Heart right ventricle (tissue), 16 donors: ENCODE results near the gene FHIT. TPM values are rescaled to one million over a fixed set of nuclear protein-coding genes. Genes with fewer than 3 reads are reported as not detected.

Source experiments
- ATAC-seq, 8 donors: fragments of 200-7000 bp; cut with Tn5 transposase; one replicate each; pipeline ENCODE4 v1.9.1; 2020; ENCODE audit warnings: mild to moderate bottlenecking in 8 of 8, moderate library complexity in 8 of 8, moderate number of reproducible peaks in 1 of 8
- DNase-seq, 2 donors: peaks; one replicate each; pipeline ENCODE4 v3.0.0-alpha.2; 2020
- H3K27ac ChIP-seq, 10 donors: fragments of 200-600 bp; sonication (generic) in 2 of 10; one replicate each; pipeline versions ENCODE4 v1.5.0 to v1.8.0; 2020 to 2022; ENCODE audit warnings: mild to moderate bottlenecking in 3 of 10
- H3K27me3 ChIP-seq, 7 donors: fragments of 200-600 bp; one replicate each; pipeline ENCODE4 v1.8.0; 2021 to 2022; ENCODE audit warnings: mild to moderate bottlenecking in 2 of 7
- H3K36me3 ChIP-seq, 9 donors: fragments of 200-600 bp; sonication (generic) in 1 of 9; one replicate each; pipeline versions ENCODE4 v1.5.0 to v1.8.0; 2020 to 2022; ENCODE audit warnings: mild to moderate bottlenecking in 2 of 9
- H3K4me1 ChIP-seq, 9 donors: fragments of 200-600 bp; sonication (generic) in 1 of 9; one replicate each; pipeline versions ENCODE4 v1.5.0 to v1.8.0; 2020 to 2022; ENCODE audit warnings: mild to moderate bottlenecking in 4 of 9
- H3K4me3 ChIP-seq, 10 donors: fragments of 200-600 bp; sonication (generic) in 2 of 10; one replicate each; pipeline versions ENCODE4 v1.5.0 to v1.8.0; 2020 to 2022; ENCODE audit warnings: mild to moderate bottlenecking in 7 of 10, moderate library complexity in 2 of 10
- H3K9me3 ChIP-seq, 11 donors: fragments of 200-600 bp in 10 of 11; sonication (generic) in 2 of 11; one replicate each; pipeline versions ENCODE4 v1.5.0 to v1.8.0; 2013 to 2022; ENCODE audit warnings: mild to moderate bottlenecking in 2 of 11, control low read depth in 1 of 11, moderate library complexity in 1 of 11
- WGBS, 2 donors: extraction: QIAGEN DNeasy Blood & Tissue Kit; methylation state at CpG; one replicate each; pipeline ENCODE4 v1.1.7; 2013; ENCODE audit warnings: inconsistent platforms in 1 of 2; 5-methylcytosine and 5-hydroxymethylcytosine counted together
- intact Hi-C, 10 donors: fragments of 100-400 bp; cut with DNase I; formaldehyde crosslinking; loops; one replicate each; pipeline versions ENCODE4 v1.11.1 to v1.14.2; 2022
- polyA plus RNA-seq, 2 donors: library from polyadenylated mRNA; stranded (reverse); fragments of 200-250 nt; gene quantifications; one replicate each; pipeline ENCODE4 v1.2.3, GENCODE V29; 2013
- total RNA-seq, 10 donors: library from RNA; stranded (reverse); fragmentation: NEBNext Ultra II Directional in 3 of 10; extraction: Animal tissue kit (Norgen Biotek cat#: 25700) in 3 of 10; gene quantifications; one replicate each; pipeline versions ENCODE4 v1.2.1 to v1.2.4, GENCODE V29; 2021 to 2023
- TF ChIP-seq, protein P1 (sequence below), 9 donors: fragments of 200-600 bp; sonication (generic) in 2 of 9; IDR thresholded peaks; one replicate each; pipeline versions ENCODE4 v1.5.0 to v1.8.0; 2021 to 2022; ENCODE audit warnings: antibody characterized with exemption in 9 of 9, mild to moderate bottlenecking in 5 of 9, moderate library complexity in 1 of 9
- donor health status: Arrhythmogenic right ventricular cardiomyopathy.
- donor health status: ischemic (EF 13 %, LVEDD 7.1; RV severe dilation, severe dysfunction).
- donor health status: healthy with polysubstance abuse.
- donor health status: DM: no; HTN: yes; CAD: no.
- donor health status: DM: no; HTN: no; CAD: no.
- donor health status: ischemic (EF 25% LVEDD 6.9; RV normal size, moderate dysfunction).
- donor health status: ischemic (EF 25% LVEDD 5.7; RV mildly dilated, moderate dysfunction).
- donor health status: healthy.
- donor health status: DM: yes; HTN: yes; CAD: no.
- donor health status: Ischemic cardiomyopathy.
- donor health status: ischemic (EF 35%, LVEDD 5.7; RV mildly dilated, moderate dysfunction).
- donor health status: nonischemic (EF 11% LVEDD 7.7; RV severe dilation, severe dysfunction).
- donor health status: DM: yes; HTN: yes; CAD: no.
- donor health status: PGD.
- donor health status: ischemic (EF 29% LVEDD 5.4; RV normal size, mild dysfunction).
- donor health status: nonischemic (EF 23%, LVEDD 6.1; RV moderate dilation, normal function).

Gene FHIT
- total and polyA plus RNA-seq, 12 donors = 4.7 to 25.5 (median 18.3) TPM

- no peak overlapping the region for H3K27ac ChIP-seq
- H3K4me1 ChIP-seq = peaks cover 0 to 18% (median 13%) of the 10 kb centered on the region in 9 donors
- H3K27me3 ChIP-seq = no peaks in the 10 kb centered on the region
- no peaks in the 10 kb centered on the region for H3K9me3 ChIP-seq
- TF ChIP-seq, protein P1, sequence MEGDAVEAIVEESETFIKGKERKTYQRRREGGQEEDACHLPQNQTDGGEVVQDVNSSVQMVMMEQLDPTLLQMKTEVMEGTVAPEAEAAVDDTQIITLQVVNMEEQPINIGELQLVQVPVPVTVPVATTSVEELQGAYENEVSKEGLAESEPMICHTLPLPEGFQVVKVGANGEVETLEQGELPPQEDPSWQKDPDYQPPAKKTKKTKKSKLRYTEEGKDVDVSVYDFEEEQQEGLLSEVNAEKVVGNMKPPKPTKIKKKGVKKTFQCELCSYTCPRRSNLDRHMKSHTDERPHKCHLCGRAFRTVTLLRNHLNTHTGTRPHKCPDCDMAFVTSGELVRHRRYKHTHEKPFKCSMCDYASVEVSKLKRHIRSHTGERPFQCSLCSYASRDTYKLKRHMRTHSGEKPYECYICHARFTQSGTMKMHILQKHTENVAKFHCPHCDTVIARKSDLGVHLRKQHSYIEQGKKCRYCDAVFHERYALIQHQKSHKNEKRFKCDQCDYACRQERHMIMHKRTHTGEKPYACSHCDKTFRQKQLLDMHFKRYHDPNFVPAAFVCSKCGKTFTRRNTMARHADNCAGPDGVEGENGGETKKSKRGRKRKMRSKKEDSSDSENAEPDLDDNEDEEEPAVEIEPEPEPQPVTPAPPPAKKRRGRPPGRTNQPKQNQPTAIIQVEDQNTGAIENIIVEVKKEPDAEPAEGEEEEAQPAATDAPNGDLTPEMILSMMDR (IDR thresholded peaks at IDR 0.05) = no peak
- no peak overlapping the region for H3K4me3 ChIP-seq
- WGBS, 2 donors = 81 to 84% methylated on average over 2 of the region's 2 CpGs
- ATAC-seq = no peak
- intact Hi-C loops = no loop called here
- no peak for DNase-seq
- no peaks in the 10 kb centered on the region for H3K36me3 ChIP-seq
Observed at GRCh38 chr3:60135474-60135873, 1115.8 kb downstream of the FHIT start.

- Histone ChIP-seq H3K4me3 (no peak overlapping the region), H3K4me1 (peaks cover 0 to 18% (median 13%) of the 10 kb centered on the region in 9 donors), H3K9me3 (no peaks in the 10 kb centered on the region), H3K27me3 (no peaks in the 10 kb centered on the region), H3K36me3 (no peaks in the 10 kb centered on the region), H3K27ac (peak overlapping the region in 2 of 10 donors; percentile 20 to 31)
- ATAC-seq = peak; percentile 71 to 94 (median 84)
- intact Hi-C loops = no loop called here
- 25 to 32% methylated on average over 2 of the region's 2 CpGs for WGBS, 2 donors
- DNase-seq = peak in 1 of 2 donors; percentile 6
- TF ChIP-seq, protein P1 (IDR thresholded peaks at IDR 0.05) = peak in 3 of 9 donors; percentile 3 to 11 (median 8)
Observed at GRCh38 chr3:60133269-60134162, 1117.7 kb downstream of the FHIT start.

DNA sequence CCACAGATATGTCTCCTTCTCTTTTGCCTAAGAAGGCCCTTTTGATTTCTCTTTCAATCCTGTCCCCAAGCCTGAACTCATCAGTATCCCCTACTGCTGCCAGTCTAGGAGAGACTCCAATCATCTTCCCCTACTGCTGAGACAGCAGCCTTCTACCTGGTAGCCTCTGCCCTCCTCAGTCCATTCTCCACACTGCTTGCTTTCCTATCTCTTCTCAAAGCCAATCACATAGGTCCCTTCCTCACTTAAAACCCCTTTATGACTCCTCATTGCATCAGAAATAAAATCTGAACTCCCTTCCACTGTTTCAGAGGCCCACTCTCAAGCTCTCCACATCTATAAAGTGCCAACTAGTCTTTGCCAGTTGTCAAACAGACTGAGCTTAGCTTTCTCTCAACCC lies 1119.6 kb downstream of the FHIT start:
- DNase-seq (no peak), ATAC-seq (no peak)
- H3K9me3 ChIP-seq = no peaks in the 10 kb centered on the region
- intact Hi-C loops = no loop called here
- H3K27ac ChIP-seq = no peak overlapping the region
- TF ChIP-seq, protein P1 (IDR thresholded peaks at IDR 0.05) = no peak
- H3K4me3 ChIP-seq = no peak overlapping the region
- H3K36me3 ChIP-seq = no peaks in the 10 kb centered on the region
- no peaks in the 10 kb centered on the region for H3K27me3 ChIP-seq
- peaks cover 0 to 18% (median 13%) of the 10 kb centered on the region in 9 donors for H3K4me1 ChIP-seq

DNA sequence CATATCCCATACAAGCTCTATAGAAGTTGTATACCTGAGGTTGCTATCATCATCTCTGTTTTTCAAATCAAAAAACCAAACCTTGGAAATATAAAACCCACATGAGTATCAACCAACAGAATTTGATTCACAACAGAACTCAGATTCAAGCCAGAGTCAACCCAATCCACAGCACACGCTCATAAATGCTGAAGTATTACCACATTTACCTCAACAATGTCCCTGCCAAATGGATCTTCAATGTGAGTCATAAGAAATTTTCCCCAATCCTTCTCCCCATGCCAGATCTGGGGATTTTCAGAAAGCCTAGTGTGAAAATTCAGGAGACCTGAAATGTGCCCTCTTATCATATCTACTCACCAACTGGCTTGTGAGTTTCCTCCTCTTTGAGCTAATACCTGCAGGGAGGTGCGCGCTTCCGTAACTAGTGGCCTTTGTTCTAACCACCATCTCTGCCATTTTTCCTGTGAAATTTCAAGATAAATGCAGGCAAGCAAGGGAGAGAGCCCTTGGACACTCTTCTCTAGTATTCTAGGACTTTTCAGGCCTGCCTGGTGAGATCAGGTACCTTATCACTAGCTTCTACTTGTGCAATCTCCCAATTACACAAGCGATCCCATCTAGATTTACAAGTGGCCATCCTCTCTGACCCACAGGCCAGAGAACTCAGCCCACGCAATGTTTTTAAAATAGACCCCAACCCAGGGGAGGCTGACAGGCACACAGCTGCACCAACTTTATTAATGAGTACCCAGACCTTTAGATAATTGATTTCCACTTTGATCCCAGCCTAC lies 1124.5 kb downstream of the FHIT start:
- H3K4me3 ChIP-seq = no peak overlapping the region
- DNase-seq = no peak
- TF ChIP-seq, protein P1 (IDR thresholded peaks at IDR 0.05) = no peak
- 91 to 92% methylated on average over 6 of the region's 6 CpGs for WGBS, 2 donors
- no peaks in the 10 kb centered on the region for H3K36me3 ChIP-seq
- no peaks in the 10 kb centered on the region for H3K4me1 ChIP-seq
- no peaks in the 10 kb centered on the region for H3K27me3 ChIP-seq
- no peak for ATAC-seq
- H3K9me3 ChIP-seq = no peaks in the 10 kb centered on the region
- intact Hi-C loops = no loop called here
- no peak overlapping the region for H3K27ac ChIP-seq
